Loucy (cell line): ENCODE data around the gene CCDC171.

Experiments used
- CTCF ChIP-seq: fragments of 200-600 bp; sonication (generic); conservative IDR thresholded peaks from 2 replicates; pipeline ENCODE4 v1.5.1; 2014; ENCODE audit warnings: mild to moderate bottlenecking, antibody characterized with exemption, low read length
- EZH2phosphoT487 ChIP-seq: fragments of 200-600 bp; IDR thresholded peaks from 2 replicates; pipeline ENCODE4 v1.6.1; 2018; ENCODE audit warnings: antibody characterized with exemption, mild to moderate bottlenecking, moderate library complexity, borderline replicate concordance

DNA sequence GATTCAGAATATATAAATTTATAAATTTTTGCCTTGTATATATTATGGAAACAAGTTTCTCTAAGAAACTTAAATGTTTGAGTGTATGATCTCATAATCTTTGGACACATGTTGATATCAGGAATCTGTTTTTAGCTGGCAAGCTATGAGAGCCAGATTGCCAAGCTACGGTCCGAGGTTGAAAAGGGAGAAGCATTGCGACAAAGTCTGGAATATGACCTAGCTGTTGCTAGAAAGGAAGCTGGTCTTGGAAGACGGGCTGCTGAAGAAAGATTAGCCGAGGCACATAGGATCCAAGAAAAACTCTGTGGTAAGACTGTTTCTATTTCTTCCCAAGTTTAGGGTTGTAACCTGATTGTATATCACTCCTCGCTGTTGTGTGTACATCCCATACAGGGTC, 25.9 kb downstream of the CCDC171 start:
- no peak for TF ChIP-seq CTCF
- TF ChIP-seq EZH2phosphoT487 = no peak
